PFSK-1 (cell line): ENCODE data around the gene NSFL1C.

Experiments used
- FOXP2 ChIP-seq: optimal IDR thresholded peaks from 2 replicates; pipeline ENCODE3; 2011; ENCODE audit warnings: borderline replicate concordance, control low read depth, inconsistent platforms; ENCODE audit not compliant: insufficient read depth; ENCODE audit errors: extremely low read length, extremely low read depth
- POLR2AphosphoS5 ChIP-seq: IDR thresholded peaks from 2 replicates; pipeline ENCODE4 v1.6.1; 2012; ENCODE audit warnings: low read depth, mild to moderate bottlenecking, control low read depth, low read length, moderate library complexity
- REST ChIP-seq, 2 experiments: IDR thresholded peaks; 2 replicates each; pipeline versions ENCODE4 v1.6.1 to v1.8.0; 2011 to 2012; ENCODE audit warnings: low read depth in 2 of 2, low read length in 2 of 2, control low read depth in 1 of 2, inconsistent platforms in 1 of 2, mild to moderate bottlenecking in 1 of 2, moderate library complexity in 1 of 2; ENCODE audit not compliant: insufficient read depth in 1 of 2
- SIN3A ChIP-seq: IDR thresholded peaks from 2 replicates; pipeline ENCODE4 v1.6.1; 2012; ENCODE audit warnings: mild to moderate bottlenecking, low read length, moderate library complexity, borderline replicate concordance; ENCODE audit not compliant: insufficient read depth
- TAF1 ChIP-seq: IDR thresholded peaks from 2 replicates; pipeline ENCODE4 v1.6.1; 2012; ENCODE audit warnings: low read length, control low read depth, borderline replicate concordance; ENCODE audit not compliant: insufficient read depth

The NSFL1C gene

GRCh38 chr20:1465470-1466210, 1.0 kb downstream of the NSFL1C start:
- TF ChIP-seq REST (IDR thresholded peaks at IDR 0.05; ENCODE audit: insufficient read depth in 1 of 2, low read depth in 2 of 2, low read length in 2 of 2) (no peak), POLR2AphosphoS5 (no peak), TAF1 (no peak), SIN3A (no peak), FOXP2 (no peak)

DNA sequence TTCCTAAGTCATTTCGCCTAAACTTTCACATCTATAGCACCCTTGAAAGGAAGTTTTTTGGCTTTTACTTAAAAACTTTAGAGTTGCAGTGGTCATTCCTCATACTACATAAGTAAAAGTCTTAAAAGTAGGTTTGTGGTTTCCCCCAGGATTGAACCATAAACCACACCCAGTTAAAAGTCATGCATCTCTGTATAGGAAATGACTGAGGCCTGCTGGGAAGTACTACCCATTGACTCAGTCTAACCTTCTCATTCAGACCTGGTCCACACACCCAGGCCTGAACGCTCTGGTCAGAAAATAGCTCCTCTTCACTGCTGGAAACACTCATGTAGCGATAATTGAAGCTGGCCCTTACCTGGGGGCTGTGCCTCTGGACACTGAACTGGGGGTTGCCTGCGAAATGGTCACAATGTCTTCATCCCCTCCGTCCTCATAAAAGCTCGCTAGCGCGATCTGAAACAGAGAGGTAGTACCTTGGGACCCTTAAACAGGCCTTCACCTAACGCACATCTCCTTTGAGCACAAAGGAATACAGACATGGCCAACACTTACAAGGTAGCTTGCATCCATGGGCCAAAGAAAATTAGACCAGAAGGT, 2.6 kb downstream of the NSFL1C start:
- TF ChIP-seq POLR2AphosphoS5 = no peak
- TF ChIP-seq FOXP2 = no peak
- no peak for TF ChIP-seq SIN3A
- TF ChIP-seq REST (IDR thresholded peaks at IDR 0.05; ENCODE audit: insufficient read depth in 1 of 2, low read depth in 2 of 2, low read length in 2 of 2) = no peak
- TF ChIP-seq TAF1 = no peak

DNA sequence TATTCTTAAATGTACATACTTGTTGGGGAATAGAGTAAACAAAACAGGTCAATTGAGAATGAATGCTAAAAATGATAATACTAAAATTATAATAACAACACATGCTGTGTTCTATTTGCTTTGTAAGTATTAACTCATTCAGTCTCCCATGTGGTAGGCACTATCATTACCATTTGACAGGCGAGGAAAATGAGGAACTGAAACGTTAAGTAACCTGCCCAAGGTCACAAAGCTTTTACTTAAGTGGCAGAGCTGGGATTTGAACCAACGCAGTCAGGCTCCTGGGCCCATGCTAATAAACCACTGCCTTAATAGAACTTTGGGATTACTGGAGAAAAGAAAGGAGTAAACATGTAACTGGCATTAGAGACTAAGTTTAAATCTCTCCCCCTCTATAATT, 3.8 kb downstream of the NSFL1C start:
- TF ChIP-seq TAF1 = no peak
- TF ChIP-seq REST (IDR thresholded peaks at IDR 0.05; ENCODE audit: insufficient read depth in 1 of 2, low read depth in 2 of 2, low read length in 2 of 2) = no peak
- no peak for TF ChIP-seq FOXP2
- TF ChIP-seq SIN3A = no peak
- no peak for TF ChIP-seq POLR2AphosphoS5

DNA sequence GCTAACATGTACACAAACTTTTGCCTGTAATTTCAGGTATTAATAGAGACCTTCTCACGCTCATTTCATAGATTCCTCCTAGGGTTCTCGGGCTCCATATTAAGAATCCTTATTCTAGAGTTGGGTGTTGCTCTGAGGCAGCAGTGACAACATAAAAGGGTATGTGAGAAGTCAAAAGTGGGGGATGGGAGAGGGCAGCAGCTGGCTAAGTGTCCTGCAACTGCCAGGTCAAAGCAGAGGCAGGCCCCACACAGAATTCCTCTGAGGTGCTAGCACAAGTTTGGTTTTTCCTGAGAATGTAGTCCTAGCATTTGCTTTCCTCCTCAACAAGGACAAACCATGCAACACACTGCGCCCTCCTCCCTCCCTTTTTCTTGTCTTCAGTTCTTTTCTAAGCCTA, 4.6 kb downstream of the NSFL1C start:
- TF ChIP-seq TAF1 = no peak
- TF ChIP-seq FOXP2 = no peak
- TF ChIP-seq POLR2AphosphoS5 = no peak

DNA sequence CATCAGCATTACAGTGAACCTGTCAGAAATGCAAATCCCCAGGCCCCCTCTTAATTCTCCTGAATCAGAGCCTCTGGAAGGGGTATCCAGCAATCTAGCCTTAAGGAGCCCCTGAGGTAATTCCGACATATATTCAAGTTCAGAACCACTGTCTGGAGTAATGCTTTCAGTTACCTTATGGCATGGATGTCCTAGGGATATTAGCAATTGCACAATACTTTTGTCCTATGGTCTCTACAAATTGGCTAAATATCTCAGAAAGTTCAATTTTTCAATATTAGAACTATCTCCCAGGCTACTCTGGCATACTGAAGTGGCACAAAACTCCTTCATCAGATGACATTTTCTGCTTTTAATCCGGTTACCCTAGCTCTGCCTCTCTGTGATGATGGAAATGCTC, 6.4 kb downstream of the NSFL1C start:
- TF ChIP-seq TAF1 = no peak
- no peak for TF ChIP-seq SIN3A
- no peak for TF ChIP-seq REST (IDR thresholded peaks at IDR 0.05; ENCODE audit: insufficient read depth in 1 of 2, low read depth in 2 of 2, low read length in 2 of 2)
- no peak for TF ChIP-seq POLR2AphosphoS5
- TF ChIP-seq FOXP2 = no peak
